Measurements from ENCODE around the gene ASB18.

The ASB18 gene

GRCh38 chr2:236236559-236237452, 27.4 kb downstream of the ASB18 start:
- TF ChIP-seq, protein P1, sequence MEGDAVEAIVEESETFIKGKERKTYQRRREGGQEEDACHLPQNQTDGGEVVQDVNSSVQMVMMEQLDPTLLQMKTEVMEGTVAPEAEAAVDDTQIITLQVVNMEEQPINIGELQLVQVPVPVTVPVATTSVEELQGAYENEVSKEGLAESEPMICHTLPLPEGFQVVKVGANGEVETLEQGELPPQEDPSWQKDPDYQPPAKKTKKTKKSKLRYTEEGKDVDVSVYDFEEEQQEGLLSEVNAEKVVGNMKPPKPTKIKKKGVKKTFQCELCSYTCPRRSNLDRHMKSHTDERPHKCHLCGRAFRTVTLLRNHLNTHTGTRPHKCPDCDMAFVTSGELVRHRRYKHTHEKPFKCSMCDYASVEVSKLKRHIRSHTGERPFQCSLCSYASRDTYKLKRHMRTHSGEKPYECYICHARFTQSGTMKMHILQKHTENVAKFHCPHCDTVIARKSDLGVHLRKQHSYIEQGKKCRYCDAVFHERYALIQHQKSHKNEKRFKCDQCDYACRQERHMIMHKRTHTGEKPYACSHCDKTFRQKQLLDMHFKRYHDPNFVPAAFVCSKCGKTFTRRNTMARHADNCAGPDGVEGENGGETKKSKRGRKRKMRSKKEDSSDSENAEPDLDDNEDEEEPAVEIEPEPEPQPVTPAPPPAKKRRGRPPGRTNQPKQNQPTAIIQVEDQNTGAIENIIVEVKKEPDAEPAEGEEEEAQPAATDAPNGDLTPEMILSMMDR (IDR thresholded peaks at IDR 0.05; ENCODE audit: low read depth, low read length) = peak; percentile 27; the same call in 1 of the 2 replicates

DNA sequence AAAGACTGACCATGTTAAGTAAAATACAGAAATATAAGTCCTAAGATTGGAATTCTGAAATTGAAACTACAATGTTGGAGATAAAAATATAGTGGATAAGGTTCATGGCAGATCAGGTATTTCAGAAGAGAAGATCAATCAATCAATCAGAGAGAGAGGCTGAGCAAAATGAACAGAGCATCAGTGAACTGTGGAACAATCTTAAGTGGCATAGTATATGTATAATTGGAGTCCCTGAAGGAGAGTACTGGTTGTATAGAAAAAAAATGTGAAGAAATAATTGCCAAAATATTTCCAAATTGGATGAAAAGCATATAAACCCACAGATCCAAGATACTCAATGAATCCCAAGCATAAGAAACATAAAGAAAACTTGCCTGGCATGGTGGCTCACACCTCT, 35.0 kb downstream of the ASB18 start:
- TF ChIP-seq, protein P1 (IDR thresholded peaks at IDR 0.05; ENCODE audit: low read depth, low read length) = no peak
- H3K4me3 ChIP-seq (ENCODE audit: low read depth, low read length) = no peak overlapping the region

More at GRCh38 chr2:236236559-236237452, 27.4 kb downstream of the ASB18 start:
- peak overlapping the region; percentile 45 for H3K4me3 ChIP-seq (ENCODE audit: low read depth, low read length)

- no peak overlapping the region for H3K4me3 ChIP-seq (ENCODE audit: low read depth, low read length)
These were observed 40.5 kb downstream of the ASB18 start for GRCh38 chr2:236223675-236224074.

GRCh38 chr2:236221798-236222197, 42.4 kb downstream of the ASB18 start:
- TF ChIP-seq, protein P1 (IDR thresholded peaks at IDR 0.05; ENCODE audit: low read depth, low read length) = no peak
- no peak overlapping the region for H3K4me3 ChIP-seq (ENCODE audit: low read depth, low read length)

More at GRCh38 chr2:236223675-236224074, 40.5 kb downstream of the ASB18 start:
- TF ChIP-seq, protein P1 (IDR thresholded peaks at IDR 0.05; ENCODE audit: low read depth, low read length) = no peak

GRCh38 chr2:236219411-236219810, 44.8 kb downstream of the ASB18 start:
- TF ChIP-seq, protein P1 (IDR thresholded peaks at IDR 0.05; ENCODE audit: low read depth, low read length) = no peak
- H3K4me3 ChIP-seq (ENCODE audit: low read depth, low read length) = no peak overlapping the region

GRCh38 chr2:236217926-236218325, 46.3 kb downstream of the ASB18 start:
- TF ChIP-seq, protein P1 (IDR thresholded peaks at IDR 0.05; ENCODE audit: low read depth, low read length) = no peak
- no peak overlapping the region for H3K4me3 ChIP-seq (ENCODE audit: low read depth, low read length)

DNA sequence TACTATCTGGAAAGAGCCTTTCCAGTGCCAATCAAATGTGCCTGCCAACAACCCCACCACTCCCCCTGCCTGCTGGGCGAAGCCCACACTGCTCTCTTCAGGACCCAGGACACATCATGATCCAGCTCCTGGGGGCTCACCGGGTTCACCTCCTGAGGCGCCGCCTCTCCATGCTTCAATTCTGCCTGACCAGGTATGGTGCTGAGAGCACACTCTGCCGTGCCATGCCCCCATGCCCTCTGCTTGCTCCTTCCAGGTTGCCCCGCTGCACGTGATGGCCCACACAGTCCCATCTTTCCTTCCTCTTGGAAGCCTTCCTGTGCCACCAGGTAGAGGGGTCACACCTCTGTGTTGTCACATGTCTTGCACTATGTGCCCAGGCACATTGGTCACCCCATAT, 47.5 kb downstream of the ASB18 start:
- no peak overlapping the region for H3K4me3 ChIP-seq (ENCODE audit: low read depth, low read length)
- TF ChIP-seq, protein P1 (IDR thresholded peaks at IDR 0.05; ENCODE audit: low read depth, low read length) = no peak

Measured in WI38 (cell line).